ENCODE data around the gene TAF4.
"Not testable (repeated sequence)": the region's sequence is repeated elsewhere in the genome, so short reads cannot be mapped to it uniquely, and the experiment has no call there.

TAF4 gene, protein sequence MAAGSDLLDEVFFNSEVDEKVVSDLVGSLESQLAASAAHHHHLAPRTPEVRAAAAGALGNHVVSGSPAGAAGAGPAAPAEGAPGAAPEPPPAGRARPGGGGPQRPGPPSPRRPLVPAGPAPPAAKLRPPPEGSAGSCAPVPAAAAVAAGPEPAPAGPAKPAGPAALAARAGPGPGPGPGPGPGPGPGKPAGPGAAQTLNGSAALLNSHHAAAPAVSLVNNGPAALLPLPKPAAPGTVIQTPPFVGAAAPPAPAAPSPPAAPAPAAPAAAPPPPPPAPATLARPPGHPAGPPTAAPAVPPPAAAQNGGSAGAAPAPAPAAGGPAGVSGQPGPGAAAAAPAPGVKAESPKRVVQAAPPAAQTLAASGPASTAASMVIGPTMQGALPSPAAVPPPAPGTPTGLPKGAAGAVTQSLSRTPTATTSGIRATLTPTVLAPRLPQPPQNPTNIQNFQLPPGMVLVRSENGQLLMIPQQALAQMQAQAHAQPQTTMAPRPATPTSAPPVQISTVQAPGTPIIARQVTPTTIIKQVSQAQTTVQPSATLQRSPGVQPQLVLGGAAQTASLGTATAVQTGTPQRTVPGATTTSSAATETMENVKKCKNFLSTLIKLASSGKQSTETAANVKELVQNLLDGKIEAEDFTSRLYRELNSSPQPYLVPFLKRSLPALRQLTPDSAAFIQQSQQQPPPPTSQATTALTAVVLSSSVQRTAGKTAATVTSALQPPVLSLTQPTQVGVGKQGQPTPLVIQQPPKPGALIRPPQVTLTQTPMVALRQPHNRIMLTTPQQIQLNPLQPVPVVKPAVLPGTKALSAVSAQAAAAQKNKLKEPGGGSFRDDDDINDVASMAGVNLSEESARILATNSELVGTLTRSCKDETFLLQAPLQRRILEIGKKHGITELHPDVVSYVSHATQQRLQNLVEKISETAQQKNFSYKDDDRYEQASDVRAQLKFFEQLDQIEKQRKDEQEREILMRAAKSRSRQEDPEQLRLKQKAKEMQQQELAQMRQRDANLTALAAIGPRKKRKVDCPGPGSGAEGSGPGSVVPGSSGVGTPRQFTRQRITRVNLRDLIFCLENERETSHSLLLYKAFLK
- total RNA-seq, result 4.7 to 23.0 (median 10.5) reads per million in 17 experiments

DNA sequence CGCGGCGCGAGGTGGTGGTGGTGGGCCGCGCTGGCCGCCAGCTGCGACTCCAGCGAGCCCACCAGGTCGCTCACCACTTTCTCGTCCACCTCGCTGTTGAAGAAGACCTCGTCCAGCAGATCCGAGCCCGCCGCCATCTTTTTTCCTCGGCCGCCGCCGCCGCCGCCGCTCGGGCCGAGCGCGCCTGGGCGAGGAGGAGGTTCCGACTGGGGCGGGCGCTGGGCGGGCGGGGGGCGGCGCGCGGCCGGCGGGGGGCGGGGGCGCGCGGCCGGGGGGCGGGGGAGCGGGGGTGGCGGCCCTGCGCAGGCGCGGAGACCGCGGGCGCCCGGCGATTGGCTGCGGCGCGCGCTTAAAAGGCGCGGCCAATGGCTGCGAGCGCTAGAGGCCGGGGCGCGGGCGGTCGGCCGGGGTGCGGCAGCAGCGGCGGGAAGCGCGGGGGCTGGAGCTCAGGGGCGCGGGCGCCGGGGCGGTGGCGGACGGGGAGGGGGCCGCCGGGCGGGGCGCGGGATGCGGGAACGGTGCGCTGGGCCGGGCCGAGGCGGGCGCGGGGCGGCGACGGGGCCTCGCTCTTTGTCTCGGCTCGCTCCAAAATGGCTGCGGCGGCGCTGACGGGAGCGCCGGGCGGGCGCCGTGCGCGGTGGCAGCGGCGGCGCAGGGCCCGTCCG, at the start of gene TAF4:
TAF4 (minus strand) TSS at position 208 of the 665 bp plus-strand sequence; CDS start at position 137, 71 bp downstream.
- peak; percentile 83 to 96 (median 92) for DNase-seq

- DNase-seq, result no peak
Measured at GRCh38 chr20:62114894-62115293, 49.2 kb upstream of the TAF4 start.

GRCh38 chr20:62112368-62112767, 46.7 kb upstream of the TAF4 start:
- DNase-seq, result no peak

DNA sequence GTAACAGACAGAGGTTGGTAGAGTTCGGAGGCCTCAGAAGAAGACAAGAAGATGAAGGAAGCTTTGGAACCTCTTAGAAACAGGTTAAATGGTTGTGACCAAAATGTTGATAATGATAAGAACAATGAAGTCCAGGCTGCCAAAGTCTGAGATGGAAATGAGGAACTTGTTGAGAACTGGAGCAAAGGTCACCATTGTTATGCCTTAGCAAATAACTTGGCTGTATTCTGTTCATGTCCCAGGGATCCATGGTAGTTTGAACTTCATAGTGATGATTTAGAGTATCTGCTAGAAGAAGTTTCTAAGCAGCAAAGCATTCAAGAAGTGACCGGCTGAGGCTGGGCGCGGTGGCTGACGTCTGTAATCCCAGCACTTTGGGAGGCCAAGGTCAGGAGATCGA, 45.5 kb upstream of the TAF4 start:
- peak in 1 of 4 experiments; percentile 7 for DNase-seq

GRCh38 chr20:62105592-62105991, 39.9 kb upstream of the TAF4 start:
- no peak for DNase-seq

GRCh38 chr20:62104791-62105345, 39.2 kb upstream of the TAF4 start:
- no peak for DNase-seq

- no peak for DNase-seq
Measured at GRCh38 chr20:62104234-62104789, 38.6 kb upstream of the TAF4 start.

DNA sequence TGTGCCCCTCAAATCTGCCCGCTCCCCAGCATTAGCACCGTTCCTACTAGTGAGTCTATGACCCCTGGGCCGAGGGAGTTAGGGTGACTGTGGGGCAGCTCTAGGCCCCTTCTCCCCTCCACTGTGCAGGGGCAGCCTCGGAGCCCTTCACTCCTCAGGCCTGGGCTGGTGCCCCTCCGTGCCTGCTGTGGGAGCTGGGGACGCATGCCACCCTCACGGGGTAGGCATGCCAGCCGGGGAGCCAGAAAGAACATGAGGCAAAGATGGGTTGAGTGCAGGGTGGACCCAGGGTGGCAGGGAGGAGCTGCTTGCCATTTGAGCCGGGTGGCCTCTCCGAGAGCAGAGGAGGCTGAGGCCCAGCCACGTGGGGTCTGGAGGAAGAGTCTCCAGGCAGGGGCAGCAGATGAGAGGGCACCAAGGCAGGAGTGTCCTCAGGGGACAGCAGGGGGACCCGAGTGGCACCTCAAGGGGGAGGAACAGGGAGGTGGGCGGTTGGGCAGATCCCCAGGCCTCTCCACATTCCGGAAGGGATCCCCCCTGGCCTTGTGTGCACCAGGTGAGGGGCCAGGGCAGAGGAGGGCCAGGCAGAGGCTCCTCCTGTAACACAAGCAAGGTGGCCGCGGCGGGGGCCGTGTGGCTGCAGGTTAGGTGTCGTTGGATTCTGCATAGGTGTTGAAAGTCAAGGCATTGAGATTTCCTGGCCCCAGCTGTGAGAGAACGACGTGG, 38.0 kb upstream of the TAF4 start:
- DNase-seq, result no peak

DNA sequence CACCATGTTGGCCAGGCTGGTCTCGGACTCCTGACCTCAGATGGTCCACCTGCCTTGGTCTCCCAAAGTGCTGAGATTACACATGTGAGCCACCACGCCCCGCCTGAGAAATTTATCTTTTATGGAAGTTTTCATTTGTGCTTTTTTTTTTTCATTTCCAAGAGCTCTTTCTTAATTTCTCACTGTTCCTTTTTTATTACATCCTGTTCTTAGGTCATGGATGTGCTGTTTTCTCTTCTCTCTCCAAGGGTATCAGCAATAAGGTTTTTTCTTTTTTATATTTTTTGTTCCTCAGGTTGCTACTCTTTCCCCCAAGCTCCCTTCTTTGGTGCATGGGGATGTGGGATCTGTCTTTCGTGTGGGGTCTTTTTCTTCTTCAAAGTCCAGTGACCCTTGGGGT, 35.4 kb upstream of the TAF4 start:
- DNase-seq, result no peak

- DNase-seq, result no peak
Measured at GRCh38 chr20:62097881-62098407, 32.3 kb upstream of the TAF4 start.

DNA sequence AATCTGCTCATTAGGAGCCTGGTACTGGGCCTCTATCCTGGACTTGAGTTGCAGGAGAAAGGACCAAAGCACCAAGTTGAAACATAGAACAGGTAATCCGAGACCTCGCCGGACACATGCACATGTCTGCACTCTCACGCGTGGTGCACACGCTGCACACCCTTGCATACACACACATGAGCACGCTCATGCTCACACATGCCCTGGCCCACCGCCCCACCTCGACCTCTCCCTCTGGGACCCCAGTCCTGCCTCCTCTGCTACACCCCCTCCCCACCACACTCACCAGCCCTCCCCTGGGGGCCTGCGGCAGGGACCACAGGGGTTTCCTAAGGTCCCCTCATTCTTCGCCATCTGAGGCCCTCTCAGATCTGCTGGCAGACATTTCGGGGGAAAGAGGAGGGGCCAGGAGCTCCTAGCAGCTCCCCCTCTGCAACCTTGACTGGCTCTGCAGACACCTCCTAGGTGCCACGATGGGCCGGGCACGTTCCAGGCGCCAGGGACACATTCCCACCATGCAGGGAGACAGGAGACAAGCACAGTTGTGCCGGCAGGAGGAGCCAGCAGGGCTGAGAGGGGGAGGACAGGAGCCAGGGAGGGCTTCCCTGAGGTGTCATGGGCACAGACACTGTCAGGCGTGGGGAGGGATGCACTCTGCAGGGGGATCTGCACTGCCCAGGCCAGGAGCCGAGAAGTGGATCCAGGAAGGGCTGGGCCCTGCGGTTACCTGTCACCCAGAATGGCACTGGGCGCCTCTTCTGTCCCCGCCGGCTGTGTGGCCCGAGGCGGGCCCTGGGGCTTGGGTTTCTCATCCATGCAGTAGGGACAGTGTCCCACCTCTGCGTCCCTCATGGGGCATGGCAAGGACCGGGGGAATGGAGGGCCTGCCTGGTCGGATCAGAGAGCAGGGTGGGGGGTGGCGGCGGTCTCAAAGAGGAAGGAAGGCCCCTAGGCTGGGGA, 31.0 kb upstream of the TAF4 start:
- no peak for DNase-seq

DNA sequence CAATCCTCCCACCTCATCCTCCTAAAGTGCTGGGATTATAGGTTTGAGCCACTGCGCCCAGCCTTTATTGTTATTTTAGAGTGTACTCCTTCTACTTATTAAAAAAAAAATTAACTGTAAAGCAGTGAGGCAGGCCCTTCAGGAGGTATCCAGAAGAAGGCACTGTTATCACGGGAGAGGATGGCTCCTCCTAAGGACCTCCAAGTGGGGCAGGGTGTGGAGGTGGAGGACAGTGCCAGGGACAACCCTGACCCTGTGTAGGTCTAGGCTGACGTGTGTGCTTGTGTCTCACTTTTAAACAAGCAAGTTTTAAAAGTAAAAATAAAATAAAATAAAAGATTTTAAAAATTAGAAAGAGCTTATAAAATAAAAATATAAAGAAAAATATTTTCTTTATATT, 23.7 kb upstream of the TAF4 start:
- DNase-seq, result no peak

DNA sequence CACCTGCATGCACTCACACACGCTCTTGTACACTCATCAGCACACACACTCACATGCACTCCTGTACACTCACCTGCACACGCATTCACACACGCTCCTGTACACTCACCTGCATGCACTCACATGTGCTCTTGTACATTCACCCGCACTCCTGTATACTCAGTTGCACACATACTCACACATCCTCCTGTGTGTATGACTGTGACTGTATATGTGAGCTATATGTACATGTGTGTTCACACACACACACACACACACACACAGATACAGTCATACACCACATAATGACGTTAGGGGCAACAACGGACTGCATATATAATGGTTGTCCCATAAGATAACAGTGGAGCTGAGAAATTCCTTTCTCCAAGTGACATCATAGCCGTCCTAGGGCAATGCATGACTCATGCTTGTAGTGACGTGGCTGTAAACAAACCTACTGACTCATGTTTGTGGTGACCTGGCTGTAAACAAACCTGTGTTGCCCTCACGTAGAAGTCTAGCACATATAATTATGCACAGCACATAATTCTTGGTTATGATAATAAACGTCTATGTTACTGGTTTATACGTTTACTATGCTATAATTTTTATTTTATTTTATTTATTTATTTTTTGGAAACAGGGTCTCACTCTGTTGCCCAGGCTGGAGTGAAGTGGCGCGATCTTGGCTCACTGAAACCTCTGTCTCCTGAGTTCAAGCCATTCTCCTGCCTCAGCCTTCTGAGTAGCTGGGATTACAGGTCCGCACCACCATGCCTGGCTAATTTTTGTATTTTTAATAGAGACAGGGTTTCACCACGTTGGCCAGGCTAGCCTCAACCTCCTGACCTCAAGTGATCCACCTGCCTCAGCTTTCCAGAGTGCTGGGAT, 22.8 kb upstream of the TAF4 start:
- DNase-seq, result peak; percentile 34 to 70 (median 44)

DNA sequence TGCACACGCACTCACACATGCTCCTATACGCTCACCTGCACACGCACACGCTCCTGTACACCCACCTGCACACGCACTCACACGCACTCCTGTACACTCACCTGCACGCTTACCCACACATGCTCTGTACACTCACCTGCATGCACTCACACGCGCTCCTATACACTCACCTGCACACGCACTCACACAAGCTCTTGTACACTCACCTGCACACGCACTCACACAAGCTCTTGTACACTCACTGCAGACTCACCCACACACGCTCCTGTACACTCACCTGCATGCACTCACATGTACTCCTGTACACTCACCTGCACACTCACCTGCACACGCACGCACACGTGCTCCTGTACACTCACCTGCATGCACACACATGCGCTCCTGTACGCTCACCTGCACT, 22.0 kb upstream of the TAF4 start:
- DNase-seq, result no peak

GRCh38 chr20:62087227-62087626, 21.5 kb upstream of the TAF4 start:
- DNase-seq, result no peak

GRCh38 chr20:62085206-62085605, 19.5 kb upstream of the TAF4 start:
- DNase-seq, result no peak

DNA sequence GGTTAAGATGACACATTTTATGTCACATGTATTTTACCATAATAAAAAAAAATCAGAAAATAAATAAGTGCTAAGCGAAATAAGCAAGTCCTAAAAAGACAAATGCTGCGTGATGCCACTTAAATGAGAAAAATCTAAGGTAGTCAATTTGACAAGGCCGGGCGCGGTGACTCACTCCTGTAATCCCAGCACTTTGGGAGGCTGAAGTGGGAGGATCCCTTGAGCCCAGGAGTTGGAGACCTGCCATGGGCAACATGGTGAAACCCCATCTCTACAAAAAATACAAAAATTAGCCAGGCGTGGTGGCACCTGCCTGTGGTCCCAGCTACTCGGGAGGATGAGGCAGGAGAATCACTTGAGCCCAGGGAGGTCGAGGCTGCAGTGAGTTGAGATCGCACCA, 18.5 kb upstream of the TAF4 start:
- DNase-seq, result not testable (repeated sequence)

DNA sequence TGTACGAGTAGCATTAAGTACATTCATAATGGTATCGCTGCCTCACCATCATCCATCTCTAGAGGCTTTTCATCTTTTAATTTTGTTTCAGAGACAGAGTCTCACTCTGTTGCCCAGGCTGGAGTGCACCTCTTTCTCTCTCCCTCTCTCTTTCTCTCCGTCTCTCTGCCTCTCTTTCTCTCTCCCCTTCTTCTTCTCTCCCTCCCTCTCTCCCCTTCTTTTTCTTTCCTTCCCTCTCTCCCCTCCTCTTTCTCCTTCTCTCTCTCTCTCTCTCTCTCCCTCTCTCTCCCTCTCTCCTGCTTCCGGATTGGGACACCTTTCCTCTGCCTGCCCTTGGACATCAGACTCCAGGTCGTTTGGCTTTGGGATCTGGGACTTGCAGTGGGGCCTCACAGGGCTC, 17.6 kb upstream of the TAF4 start:
- DNase-seq, result no peak
